GM12878 (cell line): Measurements from ENCODE around the gene BRDT.
"Not testable (repeated sequence)": the region's sequence is repeated elsewhere in the genome, so short reads cannot be mapped to it uniquely, and the experiment has no call there.

Experiments used
- EP300 ChIP-seq, 2 experiments: fragments of 150-350 bp in 1 of 2; IDR thresholded peaks; 2 replicates each; pipeline ENCODE4 v1.6.1; 2011 to 2012; ENCODE audit warnings: low read depth in 2 of 2, low read length in 2 of 2, borderline replicate concordance in 1 of 2, improper control_type of control experiment in 1 of 2, inconsistent platforms in 1 of 2; ENCODE audit not compliant: control insufficient read depth in 1 of 2
- POLR2A ChIP-seq: IDR thresholded peaks from 2 replicates; pipeline ENCODE4 v1.6.1; 2011; ENCODE audit warnings: low read depth, mild to moderate bottlenecking, low read length
- TF ChIP-seq, protein P1 (sequence below): fragments of 450-650 bp; IDR thresholded peaks from 2 replicates; pipeline ENCODE4 v1.6.1; 2017; ENCODE audit warnings: mild to moderate bottlenecking, low read depth, inconsistent platforms; ENCODE audit not compliant: poor library complexity, severe bottlenecking
- TF ChIP-seq, protein P2 (sequence below), 3 experiments: IDR thresholded peaks in 2 of 3; conservative IDR thresholded peaks in 1 of 3; 2 replicates each; pipeline ENCODE4 v1.5.1; 2011; ENCODE audit warnings: low read depth in 3 of 3, low read length in 3 of 3, mild to moderate bottlenecking in 3 of 3, control low read depth in 2 of 3, moderate library complexity in 2 of 3, inconsistent platforms in 1 of 3, mixed read lengths in 1 of 3; ENCODE audit not compliant: control insufficient read depth in 2 of 3, insufficient read depth in 1 of 3; ENCODE audit errors: extremely low read depth in 1 of 3
- TF ChIP-seq, protein P3 (sequence below): IDR thresholded peaks from 2 replicates; pipeline ENCODE4 v1.6.1; 2011; ENCODE audit warnings: low read depth, mild to moderate bottlenecking, low read length, moderate library complexity, borderline replicate concordance; ENCODE audit errors: extremely low read depth

- TF ChIP-seq, protein P1, sequence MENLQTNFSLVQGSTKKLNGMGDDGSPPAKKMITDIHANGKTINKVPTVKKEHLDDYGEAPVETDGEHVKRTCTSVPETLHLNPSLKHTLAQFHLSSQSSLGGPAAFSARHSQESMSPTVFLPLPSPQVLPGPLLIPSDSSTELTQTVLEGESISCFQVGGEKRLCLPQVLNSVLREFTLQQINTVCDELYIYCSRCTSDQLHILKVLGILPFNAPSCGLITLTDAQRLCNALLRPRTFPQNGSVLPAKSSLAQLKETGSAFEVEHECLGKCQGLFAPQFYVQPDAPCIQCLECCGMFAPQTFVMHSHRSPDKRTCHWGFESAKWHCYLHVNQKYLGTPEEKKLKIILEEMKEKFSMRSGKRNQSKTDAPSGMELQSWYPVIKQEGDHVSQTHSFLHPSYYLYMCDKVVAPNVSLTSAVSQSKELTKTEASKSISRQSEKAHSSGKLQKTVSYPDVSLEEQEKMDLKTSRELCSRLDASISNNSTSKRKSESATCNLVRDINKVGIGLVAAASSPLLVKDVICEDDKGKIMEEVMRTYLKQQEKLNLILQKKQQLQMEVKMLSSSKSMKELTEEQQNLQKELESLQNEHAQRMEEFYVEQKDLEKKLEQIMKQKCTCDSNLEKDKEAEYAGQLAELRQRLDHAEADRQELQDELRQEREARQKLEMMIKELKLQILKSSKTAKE: not testable (repeated sequence)
- TF ChIP-seq, protein P2, sequence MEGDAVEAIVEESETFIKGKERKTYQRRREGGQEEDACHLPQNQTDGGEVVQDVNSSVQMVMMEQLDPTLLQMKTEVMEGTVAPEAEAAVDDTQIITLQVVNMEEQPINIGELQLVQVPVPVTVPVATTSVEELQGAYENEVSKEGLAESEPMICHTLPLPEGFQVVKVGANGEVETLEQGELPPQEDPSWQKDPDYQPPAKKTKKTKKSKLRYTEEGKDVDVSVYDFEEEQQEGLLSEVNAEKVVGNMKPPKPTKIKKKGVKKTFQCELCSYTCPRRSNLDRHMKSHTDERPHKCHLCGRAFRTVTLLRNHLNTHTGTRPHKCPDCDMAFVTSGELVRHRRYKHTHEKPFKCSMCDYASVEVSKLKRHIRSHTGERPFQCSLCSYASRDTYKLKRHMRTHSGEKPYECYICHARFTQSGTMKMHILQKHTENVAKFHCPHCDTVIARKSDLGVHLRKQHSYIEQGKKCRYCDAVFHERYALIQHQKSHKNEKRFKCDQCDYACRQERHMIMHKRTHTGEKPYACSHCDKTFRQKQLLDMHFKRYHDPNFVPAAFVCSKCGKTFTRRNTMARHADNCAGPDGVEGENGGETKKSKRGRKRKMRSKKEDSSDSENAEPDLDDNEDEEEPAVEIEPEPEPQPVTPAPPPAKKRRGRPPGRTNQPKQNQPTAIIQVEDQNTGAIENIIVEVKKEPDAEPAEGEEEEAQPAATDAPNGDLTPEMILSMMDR (IDR thresholded peaks at IDR 0.05 in 2 of 3, conservative IDR thresholded peaks at IDR 0.05 in 1 of 3; ENCODE audit: control insufficient read depth in 2 of 3, extremely low read depth in 1 of 3, insufficient read depth in 1 of 3, low read depth in 3 of 3, low read length in 3 of 3): not testable (repeated sequence)
- TF ChIP-seq, protein P3, sequence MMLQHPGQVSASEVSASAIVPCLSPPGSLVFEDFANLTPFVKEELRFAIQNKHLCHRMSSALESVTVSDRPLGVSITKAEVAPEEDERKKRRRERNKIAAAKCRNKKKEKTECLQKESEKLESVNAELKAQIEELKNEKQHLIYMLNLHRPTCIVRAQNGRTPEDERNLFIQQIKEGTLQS: not testable (repeated sequence)
- not testable (repeated sequence) for TF ChIP-seq POLR2A; EP300 (IDR thresholded peaks at IDR 0.05; ENCODE audit: borderline replicate concordance in 1 of 2, control insufficient read depth in 1 of 2, low read depth in 2 of 2, low read length in 2 of 2)
These were observed 76.8 kb downstream of the BRDT start for GRCh38 chr1:92026042-92026441.
